CD4-positive, alpha-beta T cell (primary cell): Measurements from ENCODE around the gene OR8A1. TPM values are rescaled to one million over a fixed set of nuclear protein-coding genes. Genes with fewer than 3 reads are reported as not detected.

Source experiments
- ATAC-seq: fragments of 200-7000 bp; cut with Tn5 transposase; one replicate; pipeline ENCODE4 v1.10.0; 2022; ENCODE audit warnings: mild to moderate bottlenecking; ENCODE audit not compliant: poor library complexity
- CTCF ChIA-PET: fragments of 350-600 bp; sonication (Branson Sonifier 250); formaldehyde crosslinking; loops from one replicate; lab custom pipeline; 2021; ENCODE audit warnings: antibody characterized with exemption, inconsistent platforms; lab: Charles Lee
- POLR2A ChIA-PET: fragments of 350-600 bp; sonication (Branson Sonifier 250); formaldehyde crosslinking; loops from one replicate; lab custom pipeline; 2021; ENCODE audit warnings: antibody characterized with exemption, inconsistent platforms; lab: Charles Lee
- DNase-seq, 14 experiments: peaks; one replicate each; pipeline ENCODE4 v3.0.0-alpha.2; 2013 to 2020; ENCODE audit warnings: mixed read lengths in 2 of 14
- H3K27ac ChIP-seq, 2 donors: one replicate each; pipeline versions ENCODE4 v1.5.1 to v1.7.0; 2013; ENCODE audit warnings: low read length in 2 of 2, low read depth in 1 of 2, mild to moderate bottlenecking in 1 of 2
- H3K27me3 ChIP-seq, 2 experiments: 1 replicate in 1 of 2; 2 replicates in 1 of 2; pipeline versions ENCODE4 v1.6.1 to v1.7.0; 2013; ENCODE audit warnings: low read length in 2 of 2, control low read depth in 1 of 2, mild to moderate bottlenecking in 1 of 2, moderate library complexity in 1 of 2; ENCODE audit not compliant: insufficient read depth in 2 of 2, control insufficient read depth in 1 of 2
- H3K36me3 ChIP-seq: one replicate; pipeline ENCODE4 v1.6.1; 2013; ENCODE audit warnings: low read length, control low read depth; ENCODE audit not compliant: insufficient read depth
- H3K4me1 ChIP-seq: one replicate; pipeline ENCODE4 v1.6.1; 2013; ENCODE audit warnings: low read length, control low read depth; ENCODE audit not compliant: insufficient read depth
- H3K4me3 ChIP-seq: one replicate; pipeline ENCODE4 v1.5.1; 2013; ENCODE audit warnings: mild to moderate bottlenecking, low read length, moderate library complexity
- H3K9me3 ChIP-seq, 2 experiments: 1 replicate in 1 of 2; 2 replicates in 1 of 2; pipeline versions ENCODE4 v1.6.1 to v1.7.0; 2013; ENCODE audit warnings: low read length in 2 of 2, mild to moderate bottlenecking in 2 of 2, control low read depth in 1 of 2, moderate library complexity in 1 of 2; ENCODE audit not compliant: control insufficient read depth in 1 of 2, insufficient read depth in 1 of 2
- H3K27ac Mint-ChIP-seq: one replicate; pipeline ENCODE4 v1.8.0; 2020; ENCODE audit warnings: mixed read lengths
- H3K27me3 Mint-ChIP-seq: one replicate; pipeline ENCODE4 v1.8.0; 2021; ENCODE audit warnings: mixed read lengths
- H3K36me3 Mint-ChIP-seq: one replicate; pipeline ENCODE4 v1.8.0; 2021; ENCODE audit warnings: low read depth, mixed read lengths
- H3K4me1 Mint-ChIP-seq: one replicate; pipeline ENCODE4 v1.8.0; 2021; ENCODE audit warnings: low read depth, mixed read lengths
- H3K4me3 Mint-ChIP-seq: one replicate; pipeline ENCODE4 v1.8.0; 2020; ENCODE audit warnings: mild to moderate bottlenecking, mixed read lengths
- H3K9me3 Mint-ChIP-seq: one replicate; pipeline ENCODE4 v1.8.0; 2020; ENCODE audit warnings: mixed read lengths
- CTCF ChIP-seq: fragments of 200-600 bp; IDR thresholded peaks from one replicate; pipeline ENCODE4 v1.8.0; 2022; ENCODE audit warnings: antibody characterized with exemption, mild to moderate bottlenecking
- intact Hi-C, 2 experiments: fragments of 100-400 bp; cut with DNase I in 1 of 2; cut with micrococcal nuclease in 1 of 2; formaldehyde crosslinking; loops; one replicate each; pipeline versions ENCODE4 v1.15.1 to v1.9.0; 2023 to 2025; cut with DNase I, micrococcal nuclease
- total RNA-seq, 174 experiments: library from RNA in 2 of 174; stranded (reverse) in 2 of 174; gene quantifications; one replicate each; pipeline ENCODE4 v1.2.3 and lab custom pipeline; 2021 to 2026

The OR8A1 gene
- total RNA-seq, 2 experiments from 2014 or later, result not detected

- H3K9me3 Mint-ChIP-seq, result no peaks in the 10 kb centered on the region
- no peaks in the 10 kb centered on the region for H3K4me1 Mint-ChIP-seq
- no peak overlapping the region for H3K4me3 Mint-ChIP-seq
- no peak overlapping the region for H3K27ac ChIP-seq
- intact Hi-C loops, result no loop called here
- ChIA-PET POLR2A (no interaction called here), CTCF (no interaction called here)
- H3K27me3 Mint-ChIP-seq, result peaks cover 24% of the 10 kb centered on the region
- DNase-seq (no peak), ATAC-seq (no peak)
- no peaks in the 10 kb centered on the region for H3K36me3 ChIP-seq
- no peak for TF ChIP-seq CTCF
- H3K4me3 ChIP-seq, result no peak overlapping the region
- H3K36me3 Mint-ChIP-seq, result no peaks in the 10 kb centered on the region
- H3K27me3 ChIP-seq, result peaks cover 0 to 5% of the 10 kb centered on the region in 2 experiments
- no peak overlapping the region for H3K27ac Mint-ChIP-seq
- no peaks in the 10 kb centered on the region for H3K9me3 ChIP-seq
- no peaks in the 10 kb centered on the region for H3K4me1 ChIP-seq
Measured at GRCh38 chr11:124578761-124579160, 9.0 kb downstream of the OR8A1 start.

- H3K27ac ChIP-seq, result no peak overlapping the region
- no peak for ATAC-seq
- Mint-ChIP-seq H3K9me3 (no peaks in the 10 kb centered on the region), H3K27me3 (peaks cover 14% of the 10 kb centered on the region), H3K4me3 (no peak overlapping the region), H3K27ac (no peak overlapping the region), H3K36me3 (no peaks in the 10 kb centered on the region), H3K4me1 (no peaks in the 10 kb centered on the region)
- H3K4me1 ChIP-seq, result no peaks in the 10 kb centered on the region
- ChIA-PET POLR2A (no interaction called here), CTCF (no interaction called here)
- no peaks in the 10 kb centered on the region for H3K9me3 ChIP-seq
- intact Hi-C loops, result no loop called here
- no peak for DNase-seq
- TF ChIP-seq CTCF, result no peak
- H3K4me3 ChIP-seq, result no peak overlapping the region
- H3K27me3 ChIP-seq, result peaks cover 0 to 3% of the 10 kb centered on the region in 2 experiments
- no peaks in the 10 kb centered on the region for H3K36me3 ChIP-seq
Measured at GRCh38 chr11:124581817-124582216, 12.0 kb downstream of the OR8A1 start.

GRCh38 chr11:124582565-124582964 is 12.8 kb downstream of the OR8A1 start:
- Mint-ChIP-seq H3K4me3 (no peak overlapping the region), H3K36me3 (no peaks in the 10 kb centered on the region), H3K4me1 (no peaks in the 10 kb centered on the region), H3K27ac (no peak overlapping the region), H3K27me3 (peaks cover 21% of the 10 kb centered on the region), H3K9me3 (no peaks in the 10 kb centered on the region)
- Histone ChIP-seq H3K4me3 (no peak overlapping the region), H3K9me3 (no peaks in the 10 kb centered on the region), H3K36me3 (no peaks in the 10 kb centered on the region), H3K27me3 (peaks cover 0 to 3% of the 10 kb centered on the region in 2 experiments), H3K4me1 (no peaks in the 10 kb centered on the region), H3K27ac (no peak overlapping the region)
- intact Hi-C loops, result no loop called here
- ATAC-seq, result no peak
- TF ChIP-seq CTCF, result no peak
- DNase-seq, result no peak
- CTCF ChIA-PET, result interaction anchor here (1.2 kb wide), 1 partner anchor 11 kb away, joined by 3 read pairs; no protein-coding TSS in a partner anchor
- POLR2A ChIA-PET, result no interaction called here
